ENCODE results near the gene GAD2.

The GAD2 gene

GRCh38 chr10:26211781-26212444, 4.7 kb upstream of the GAD2 start:
- no peak for TF ChIP-seq CTCF (IDR thresholded peaks at IDR 0.05; ENCODE audit: low read length)
- no peak for TF ChIP-seq EZH2 (optimal IDR thresholded peaks at IDR 0.05; ENCODE audit: low read depth, low read length)
- TF ChIP-seq EZH2phosphoT487 (IDR thresholded peaks at IDR 0.05; ENCODE audit: low read length): no peak
- no peaks in the 10 kb centered on the region for H3F3A ChIP-seq (ENCODE audit: insufficient read depth, low read length)
- H3K79me2 ChIP-seq (ENCODE audit: low read length): no peaks in the 10 kb centered on the region
- no peak overlapping the region for H3K9ac ChIP-seq (ENCODE audit: low read length)
- no peaks in the 10 kb centered on the region for H3K9me3 ChIP-seq (replicated peaks; ENCODE audit: insufficient read depth, low read length)
- no peak overlapping the region for H3K4me2 ChIP-seq (ENCODE audit: low read depth, low read length)
- no peak overlapping the region for H3K4me3 ChIP-seq (ENCODE audit: low read length)
- H4K20me1 ChIP-seq (ENCODE audit: insufficient read depth, low read length): no peaks in the 10 kb centered on the region
- no peak overlapping the region for H2AFZ ChIP-seq (ENCODE audit: low read length)
- H3K27ac ChIP-seq (ENCODE audit: low read length): no peak overlapping the region
- no peaks in the 10 kb centered on the region for H3K4me1 ChIP-seq (ENCODE audit: low read length)
- H3K9me2 ChIP-seq (replicated peaks; ENCODE audit: insufficient read depth, low read length): no peaks in the 10 kb centered on the region
- H3K36me3 ChIP-seq (replicated peaks; ENCODE audit: insufficient read depth, low read length): no peaks in the 10 kb centered on the region
- no peak for DNase-seq
- no peaks in the 10 kb centered on the region for H3K27me3 ChIP-seq (replicated peaks; ENCODE audit: insufficient read depth, low read length)

GRCh38 chr10:26212511-26212910, 4.1 kb upstream of the GAD2 start:
- Histone ChIP-seq H3K27ac (ENCODE audit: low read length) (no peak overlapping the region), H3K79me2 (ENCODE audit: low read length) (no peaks in the 10 kb centered on the region), H4K20me1 (ENCODE audit: insufficient read depth, low read length) (no peaks in the 10 kb centered on the region), H3K36me3 (replicated peaks; ENCODE audit: insufficient read depth, low read length) (no peaks in the 10 kb centered on the region), H3K9ac (ENCODE audit: low read length) (no peak overlapping the region), H3K27me3 (replicated peaks; ENCODE audit: insufficient read depth, low read length) (no peaks in the 10 kb centered on the region), H3F3A (ENCODE audit: insufficient read depth, low read length) (no peaks in the 10 kb centered on the region), H3K9me3 (replicated peaks; ENCODE audit: insufficient read depth, low read length) (no peaks in the 10 kb centered on the region), H2AFZ (ENCODE audit: low read length) (no peak overlapping the region), H3K4me2 (ENCODE audit: low read depth, low read length) (no peak overlapping the region), H3K4me3 (ENCODE audit: low read length) (no peak overlapping the region), H3K4me1 (ENCODE audit: low read length) (no peaks in the 10 kb centered on the region), H3K9me2 (replicated peaks; ENCODE audit: insufficient read depth, low read length) (no peaks in the 10 kb centered on the region)
- TF ChIP-seq EZH2 (optimal IDR thresholded peaks at IDR 0.05; ENCODE audit: low read depth, low read length) (no peak), CTCF (IDR thresholded peaks at IDR 0.05; ENCODE audit: low read length) (no peak), EZH2phosphoT487 (IDR thresholded peaks at IDR 0.05; ENCODE audit: low read length) (no peak)
- DNase-seq: no peak

GRCh38 chr10:26213157-26213800, 3.3 kb upstream of the GAD2 start:
- Histone ChIP-seq H3K4me2 (ENCODE audit: low read depth, low read length) (no peak overlapping the region), H3K9ac (ENCODE audit: low read length) (no peak overlapping the region), H3F3A (ENCODE audit: insufficient read depth, low read length) (no peaks in the 10 kb centered on the region), H3K27me3 (replicated peaks; ENCODE audit: insufficient read depth, low read length) (no peaks in the 10 kb centered on the region), H3K9me3 (replicated peaks; ENCODE audit: insufficient read depth, low read length) (no peaks in the 10 kb centered on the region), H2AFZ (ENCODE audit: low read length) (no peak overlapping the region), H3K79me2 (ENCODE audit: low read length) (no peaks in the 10 kb centered on the region), H3K4me1 (ENCODE audit: low read length) (no peaks in the 10 kb centered on the region), H3K27ac (ENCODE audit: low read length) (no peak overlapping the region), H3K9me2 (replicated peaks; ENCODE audit: insufficient read depth, low read length) (no peaks in the 10 kb centered on the region), H3K4me3 (ENCODE audit: low read length) (no peak overlapping the region), H4K20me1 (ENCODE audit: insufficient read depth, low read length) (no peaks in the 10 kb centered on the region), H3K36me3 (replicated peaks; ENCODE audit: insufficient read depth, low read length) (no peaks in the 10 kb centered on the region)
- no peak for DNase-seq
- TF ChIP-seq CTCF (IDR thresholded peaks at IDR 0.05; ENCODE audit: low read length) (no peak), EZH2 (optimal IDR thresholded peaks at IDR 0.05; ENCODE audit: low read depth, low read length) (no peak), EZH2phosphoT487 (IDR thresholded peaks at IDR 0.05; ENCODE audit: low read length) (no peak)
